Activated effector memory CD4-positive, alpha-beta T cell treated with anti-CD3 and anti-CD28 coated beads, Interleukin-2, amount 50 U/mL, for 16 hours (primary cell): ENCODE measurements around the gene CAMK1.

Experiments
- DNase-seq: peaks from one replicate; pipeline ENCODE4 v3.0.0-alpha.2; 2020

The CAMK1 gene

GRCh38 chr3:9732740-9733115 is 37.0 kb downstream of the CAMK1 start:
- no peak for DNase-seq

- DNase-seq = peak; percentile 79
These were observed 37.5 kb downstream of the CAMK1 start for GRCh38 chr3:9732080-9732739.

GRCh38 chr3:9731206-9732079 is 38.3 kb downstream of the CAMK1 start, which contains the start of gene BRPF1:
BRPF1 (plus strand) TSS chr3:9731735; CDS start chr3:9734141, 2,406 bp downstream.
- peak; percentile 99 for DNase-seq

- no peak for DNase-seq
These were observed 39.0 kb downstream of the CAMK1 start for GRCh38 chr3:9730657-9731205.

GRCh38 chr3:9729419-9729818 is 40.3 kb downstream of the CAMK1 start:
- DNase-seq = no peak

- no peak for DNase-seq
These were observed 42.0 kb downstream of the CAMK1 start for GRCh38 chr3:9727743-9728142.

GRCh38 chr3:9727041-9727595 is 42.6 kb downstream of the CAMK1 start:
- peak; percentile 84 for DNase-seq

- no peak for DNase-seq
These were observed 43.8 kb downstream of the CAMK1 start for GRCh38 chr3:9725775-9726515.

- DNase-seq = no peak
These were observed 48.1 kb downstream of the CAMK1 start for GRCh38 chr3:9721700-9722060.

- no peak for DNase-seq
These were observed 48.6 kb downstream of the CAMK1 start for GRCh38 chr3:9721015-9721699.

GRCh38 chr3:9718118-9718517 is 51.6 kb downstream of the CAMK1 start:
- DNase-seq = no peak

GRCh38 chr3:9717563-9717962 is 52.2 kb downstream of the CAMK1 start:
- no peak for DNase-seq

GRCh38 chr3:9716801-9717555 is 52.8 kb downstream of the CAMK1 start:
- peak; percentile 3 for DNase-seq

- DNase-seq = peak; percentile 71
These were observed 53.8 kb downstream of the CAMK1 start for GRCh38 chr3:9715764-9716437.

- peak; percentile 54 for DNase-seq
These were observed 54.6 kb downstream of the CAMK1 start for GRCh38 chr3:9715136-9715535.

GRCh38 chr3:9713142-9713541 is 56.6 kb downstream of the CAMK1 start:
- DNase-seq = peak; percentile 2

- no peak for DNase-seq
These were observed 57.3 kb downstream of the CAMK1 start for GRCh38 chr3:9712415-9712814.

GRCh38 chr3:9710174-9710739 is 59.5 kb downstream of the CAMK1 start:
- DNase-seq = no peak
